KG1 (cell line): ENCODE data around the gene THAP2.

Experiments used
- DNase-seq: peaks from one replicate; lab custom pipeline; 2025; lab: John Stamatoyannopoulos, UW

THAP2 gene

DNA sequence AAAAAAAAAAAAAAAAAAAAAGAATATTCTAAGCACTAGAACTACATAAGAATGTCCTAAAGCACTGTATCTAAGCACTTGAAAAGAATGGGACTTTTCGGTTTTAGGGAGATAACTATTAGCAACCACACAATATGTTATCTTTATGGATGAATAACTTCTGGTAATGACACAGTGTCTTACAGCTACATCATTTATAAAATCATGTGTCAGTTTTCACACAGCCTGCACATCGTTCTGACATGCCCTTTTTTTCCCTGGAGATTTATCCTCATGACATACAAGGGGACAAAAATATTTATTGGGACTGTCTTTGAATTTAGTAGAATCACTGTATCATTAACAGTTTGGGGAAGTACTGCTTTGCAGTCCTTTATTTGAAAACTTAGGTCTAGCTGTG is 39.1 kb downstream of the THAP2 start:
- no peak for DNase-seq

DNA sequence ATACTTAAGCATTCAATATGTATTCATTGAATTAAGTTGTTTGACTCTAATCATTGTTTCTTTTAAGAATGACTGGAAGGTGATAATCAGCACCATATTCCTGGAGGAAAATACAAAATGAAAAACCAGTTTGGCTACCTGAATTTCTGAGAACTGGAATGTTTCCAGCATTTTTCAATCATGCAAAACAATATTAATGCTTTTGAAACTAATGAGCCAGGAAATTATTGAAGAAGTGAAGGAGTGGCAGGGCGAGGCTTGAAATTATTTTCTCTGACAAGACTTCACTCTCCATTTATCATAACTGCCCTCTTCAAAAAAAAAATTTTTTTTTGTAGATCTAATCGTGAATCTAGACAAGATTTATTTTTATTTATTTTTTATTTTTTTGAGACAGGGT is 40.8 kb downstream of the THAP2 start:
- no peak for DNase-seq

DNA sequence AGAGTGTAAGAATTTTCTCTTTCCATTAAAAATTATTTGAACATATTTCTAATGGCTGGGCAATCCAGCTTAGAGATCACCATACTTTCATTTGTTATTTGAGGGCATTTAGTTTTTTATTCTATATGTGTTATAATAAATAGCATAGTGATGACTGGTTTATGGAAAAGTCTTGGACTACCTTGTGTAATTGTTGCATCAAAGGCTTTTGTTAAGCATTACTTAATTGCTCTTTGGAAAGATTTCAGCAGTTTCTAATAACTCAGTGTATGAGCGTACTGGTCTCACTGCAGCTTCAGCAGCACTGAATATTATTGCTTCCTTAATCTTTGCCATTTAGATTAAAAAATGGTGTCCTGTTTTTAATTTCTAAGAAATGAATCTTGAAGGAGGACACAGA is 44.6 kb downstream of the THAP2 start:
- no peak for DNase-seq

DNA sequence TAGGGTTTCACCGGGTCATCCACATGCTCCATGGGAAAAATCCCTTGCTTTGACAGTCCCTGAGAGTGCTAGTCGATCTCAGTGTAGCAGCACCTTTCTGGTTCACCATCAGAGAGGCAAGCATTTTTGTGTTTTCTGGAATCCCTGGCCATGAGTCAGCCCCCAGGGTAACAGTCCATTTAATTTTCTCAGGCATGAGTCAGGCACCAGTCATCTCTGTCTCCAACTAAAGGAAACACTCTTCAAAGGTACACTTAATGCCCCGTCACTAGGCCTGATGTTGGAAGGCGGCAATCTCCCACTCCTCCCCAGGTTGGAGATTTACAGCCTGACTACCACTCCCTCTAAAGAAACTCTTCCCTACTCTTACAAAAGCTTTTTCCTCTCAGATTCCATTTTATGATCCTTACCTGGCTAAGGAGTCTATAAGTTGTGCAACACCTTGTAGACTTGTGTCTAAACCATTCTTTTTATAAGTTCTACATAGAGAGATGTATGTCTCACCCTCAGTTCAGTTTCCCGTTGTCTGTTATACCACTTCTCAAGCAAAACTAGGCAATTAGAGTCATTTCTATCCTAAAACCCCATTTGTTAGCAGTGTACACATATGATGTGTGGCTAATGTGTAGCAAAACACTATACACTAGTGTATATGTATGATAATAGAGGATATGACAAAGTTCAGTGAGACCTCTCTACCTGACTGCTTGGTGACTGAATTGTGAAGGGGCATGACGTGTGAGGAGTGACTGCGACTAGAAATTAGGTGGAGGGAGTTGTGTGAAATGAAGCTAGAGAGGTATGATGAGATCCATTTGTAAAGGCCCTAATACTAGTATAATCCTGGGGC is 46.4 kb downstream of the THAP2 start:
- DNase-seq: no peak

DNA sequence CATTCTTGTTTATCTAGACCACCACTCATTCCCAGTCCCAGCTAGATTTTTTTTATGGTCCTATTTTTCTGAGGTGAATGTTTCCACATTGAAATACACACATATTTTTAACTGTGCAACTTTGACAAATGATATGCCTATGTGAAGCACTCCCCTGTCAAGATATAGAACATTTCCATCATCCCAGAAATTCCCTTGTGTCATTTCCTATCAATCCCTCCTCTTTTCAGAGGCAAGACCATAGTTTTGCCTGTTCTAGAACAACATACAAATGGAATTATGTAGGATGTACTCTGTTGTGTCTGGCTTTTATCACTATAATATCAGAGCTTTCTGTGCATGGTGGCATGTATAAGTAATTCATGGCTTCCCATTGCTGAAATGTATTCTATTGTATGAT is 54.5 kb downstream of the THAP2 start:
- DNase-seq: no peak

DNA sequence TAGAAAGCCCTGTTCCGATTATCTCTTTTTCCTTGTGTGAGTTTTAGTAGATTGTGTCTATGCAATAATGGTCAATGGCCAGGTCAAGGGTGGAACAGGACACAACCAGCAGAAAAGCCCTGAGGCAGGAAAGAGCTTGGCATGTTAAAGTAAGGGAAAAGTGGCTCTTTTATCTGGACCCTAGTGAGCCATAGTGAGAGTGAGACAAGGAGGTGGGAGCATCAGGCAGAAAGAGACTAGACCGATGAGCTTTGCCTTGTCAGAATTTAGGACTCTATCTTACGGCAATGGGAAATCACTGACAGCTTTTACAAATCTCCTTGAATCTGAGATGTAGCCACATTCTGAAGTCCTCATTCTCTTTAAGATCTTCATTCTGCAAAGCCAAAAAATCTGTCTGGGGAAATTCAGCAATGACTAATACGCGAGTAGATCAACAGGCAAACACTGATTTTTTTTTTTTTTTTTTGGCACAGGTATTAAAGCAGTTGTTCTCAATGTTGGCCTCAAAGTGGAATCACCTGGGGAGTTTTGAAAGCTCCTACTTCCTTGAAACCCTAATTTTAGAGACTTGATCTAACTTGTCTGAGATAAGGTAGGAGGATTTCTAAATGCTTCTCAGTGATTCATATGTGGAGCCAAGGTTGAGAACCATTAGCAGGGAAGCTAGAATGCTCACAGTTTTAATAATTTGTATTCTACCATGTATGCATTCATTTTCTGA is 55.7 kb downstream of the THAP2 start:
- DNase-seq: no peak

GRCh38 chr12:71721783-71722505 is 57.8 kb downstream of the THAP2 start:
- DNase-seq: no peak

GRCh38 chr12:71725011-71725410 is 60.9 kb downstream of the THAP2 start:
- no peak for DNase-seq

GRCh38 chr12:71726548-71726947 is 62.4 kb downstream of the THAP2 start:
- DNase-seq: no peak

GRCh38 chr12:71727958-71728357 is 63.9 kb downstream of the THAP2 start:
- no peak for DNase-seq
